SIG-M5 treated with dmso at 0.1 percent for 504 hours (cell line): ENCODE data around the gene IPPK.

Experiments
- DNase-seq: peaks from one replicate; lab custom pipeline; 2025; ENCODE audit not compliant: unreplicated experiment; lab: John Stamatoyannopoulos, UW

The IPPK gene

GRCh38 chr9:92657296-92658094 is 12.4 kb downstream of the IPPK start:
- no peak for DNase-seq

DNA sequence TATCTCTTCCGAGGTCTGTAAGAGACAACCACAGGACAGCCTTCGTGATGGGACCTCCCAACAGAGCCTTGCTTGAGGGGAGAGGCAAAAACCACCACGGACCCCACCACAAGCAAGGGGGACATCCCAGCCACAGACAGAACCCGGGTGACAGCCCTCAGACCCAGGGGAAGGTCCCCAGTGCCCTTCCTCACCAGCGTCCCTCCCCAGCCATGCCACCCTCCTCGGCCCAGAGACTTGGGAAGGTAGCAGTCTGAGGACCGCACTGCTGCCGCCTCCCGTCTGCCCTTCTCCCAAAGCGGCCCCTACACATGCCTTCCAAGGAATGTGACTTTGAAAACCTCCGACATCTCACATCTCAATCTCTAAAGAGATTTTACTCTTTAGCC is 13.4 kb downstream of the IPPK start:
- no peak for DNase-seq

DNA sequence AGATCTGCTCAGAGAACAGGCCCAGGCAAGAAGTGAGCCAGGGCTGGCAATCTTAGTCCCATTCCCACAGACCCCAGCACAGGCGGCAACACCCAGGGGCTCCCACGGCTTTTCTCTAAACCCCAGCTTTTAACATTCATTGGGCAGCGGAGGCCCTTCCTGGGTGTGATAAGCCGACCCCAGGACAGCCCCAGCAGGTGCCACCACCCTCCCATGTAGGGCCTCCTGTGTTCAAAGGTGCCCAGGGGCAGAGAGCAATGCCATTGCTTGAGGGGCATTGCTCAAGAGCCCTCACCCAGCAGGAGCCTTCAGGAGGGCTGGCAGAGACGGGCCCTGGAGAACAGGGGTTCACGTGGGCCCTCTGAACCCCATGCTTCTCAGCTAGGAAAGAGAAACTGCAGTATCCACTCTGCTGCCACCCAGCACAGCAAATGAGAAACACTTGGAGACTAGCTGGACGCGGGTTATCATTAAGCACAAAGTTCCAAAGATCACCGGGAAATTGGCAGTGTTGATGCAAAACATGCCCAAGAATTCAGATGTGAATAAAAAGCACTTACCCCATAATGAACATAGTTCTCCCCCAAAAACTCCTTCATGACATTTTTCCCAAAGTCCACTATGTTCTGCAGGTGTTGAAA is 13.9 kb downstream of the IPPK start:
- DNase-seq, result no peak

- DNase-seq, result no peak
Measured at GRCh38 chr9:92655366-92655765, 14.6 kb downstream of the IPPK start.

GRCh38 chr9:92654481-92655301 is 15.2 kb downstream of the IPPK start:
- no peak for DNase-seq

DNA sequence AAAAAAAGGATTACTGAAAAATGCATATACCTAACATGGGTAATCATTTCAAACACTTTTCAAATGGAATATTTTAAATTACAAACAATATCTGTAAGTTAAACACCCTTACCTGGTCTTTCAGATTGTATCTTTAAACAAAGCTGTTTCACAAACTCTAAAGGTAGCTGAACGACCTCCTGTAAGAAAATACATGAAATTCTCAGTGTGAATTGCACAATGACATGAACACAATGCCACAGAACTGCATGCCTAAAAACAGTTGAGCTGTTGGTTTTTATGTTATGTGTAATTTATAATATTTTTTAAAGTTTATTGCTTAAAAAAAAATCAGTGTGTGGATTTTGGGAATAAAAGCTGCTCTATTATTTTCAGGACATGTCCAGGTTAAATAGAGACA is 17.5 kb downstream of the IPPK start:
- DNase-seq, result no peak

DNA sequence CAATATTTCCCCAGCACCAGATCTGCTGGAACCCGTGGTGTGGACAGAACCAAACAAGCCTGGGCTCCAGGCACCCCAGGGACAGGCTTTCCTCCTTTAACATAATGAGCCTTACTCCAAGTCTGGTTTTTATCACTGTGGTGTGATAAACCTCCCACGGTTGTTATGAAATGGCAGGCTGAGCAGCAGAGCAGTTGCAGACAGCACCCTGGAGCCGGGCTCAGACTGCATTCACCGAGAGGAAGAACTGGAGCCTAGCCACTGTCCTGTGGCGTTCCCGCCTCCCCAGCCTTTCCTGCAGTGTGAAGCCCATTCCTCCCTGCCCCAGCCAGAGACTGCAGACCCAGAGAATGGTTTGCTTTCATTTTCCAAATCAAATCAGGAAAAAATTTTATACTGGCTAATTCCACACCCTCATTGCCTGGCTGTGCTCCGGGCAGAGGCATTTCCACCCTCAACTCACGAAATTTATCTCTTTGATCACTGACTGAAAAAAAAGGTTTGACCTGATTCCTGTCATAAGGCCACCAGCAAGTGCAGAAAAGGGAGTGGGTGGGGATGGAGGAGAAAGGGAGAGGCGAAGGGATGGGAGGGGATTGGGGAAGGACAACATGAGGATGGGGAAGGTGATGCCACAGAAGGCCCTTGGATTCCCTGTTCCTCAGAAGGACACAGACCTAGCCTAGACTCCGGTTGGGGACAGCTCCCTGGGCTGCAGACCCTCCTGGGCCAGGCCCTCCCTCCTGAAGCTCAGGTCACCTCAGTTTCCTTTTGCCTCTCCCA is 18.9 kb downstream of the IPPK start:
- no peak for DNase-seq

DNA sequence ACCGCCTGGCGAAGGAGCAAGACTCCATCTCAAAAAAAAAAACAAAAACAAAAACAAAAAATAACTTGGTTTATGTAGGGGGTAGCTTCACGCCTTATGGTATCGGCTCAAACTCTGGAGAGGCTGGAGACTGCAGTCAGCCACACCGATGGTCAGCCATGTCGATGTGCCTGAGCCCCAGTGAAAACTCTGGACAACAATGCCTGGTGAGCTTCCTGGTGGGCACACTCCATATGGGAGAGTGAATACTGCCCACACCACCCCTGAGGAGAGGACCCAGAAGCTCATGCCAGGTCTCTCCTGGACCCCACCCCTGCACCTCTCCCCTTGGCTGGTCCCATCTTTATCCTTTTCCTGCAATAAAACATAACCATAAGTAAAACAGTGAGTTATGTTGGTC is 19.6 kb downstream of the IPPK start:
- no peak for DNase-seq

- no peak for DNase-seq
Measured at GRCh38 chr9:92649007-92649406, 20.9 kb downstream of the IPPK start.

DNA sequence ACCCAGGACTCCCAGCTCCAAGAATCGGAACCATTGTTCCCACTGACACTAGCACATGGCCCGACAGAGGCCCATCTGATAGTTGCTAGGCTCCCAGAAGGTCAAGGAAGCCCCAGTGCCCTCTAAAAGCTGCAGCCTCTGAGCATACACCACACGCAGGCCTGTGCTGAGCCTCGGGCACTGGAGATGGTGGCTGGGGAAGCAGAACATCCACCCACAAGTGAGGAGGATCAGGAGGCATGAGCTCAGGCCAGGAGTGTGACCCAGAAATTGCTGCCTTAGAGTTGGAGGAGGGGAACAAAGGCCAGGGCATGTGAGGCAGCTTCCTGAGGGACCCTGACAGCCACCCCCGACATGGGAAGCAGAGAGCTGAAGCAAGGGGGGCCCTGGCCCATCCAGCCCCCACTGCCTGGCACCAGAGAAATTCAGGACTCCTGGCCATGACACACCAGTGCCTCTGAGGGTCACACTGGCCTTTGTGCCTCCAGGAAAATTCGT is 21.4 kb downstream of the IPPK start:
- no peak for DNase-seq

GRCh38 chr9:92647671-92648473 is 22.1 kb downstream of the IPPK start:
- no peak for DNase-seq

GRCh38 chr9:92645041-92645440 is 24.9 kb downstream of the IPPK start:
- no peak for DNase-seq

DNA sequence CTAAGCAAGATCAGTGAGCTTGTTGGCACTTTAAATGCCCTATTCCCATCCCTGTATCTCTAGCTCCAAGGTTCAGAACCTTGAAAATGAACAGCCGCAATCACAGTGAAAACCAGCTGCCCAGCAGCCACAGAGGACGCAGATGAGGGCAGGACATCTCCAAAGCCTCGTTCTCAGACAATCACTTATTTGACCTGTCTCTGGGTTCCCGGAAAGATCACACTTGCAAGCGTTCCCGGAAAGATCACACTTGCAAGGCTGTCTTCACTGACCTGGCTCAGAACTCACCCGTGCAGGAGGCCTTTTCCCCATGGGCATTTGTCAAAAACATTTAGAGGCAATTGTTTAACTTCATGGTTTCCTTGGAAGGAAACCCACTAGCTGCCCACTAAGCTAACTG is 25.7 kb downstream of the IPPK start:
- DNase-seq, result no peak

DNA sequence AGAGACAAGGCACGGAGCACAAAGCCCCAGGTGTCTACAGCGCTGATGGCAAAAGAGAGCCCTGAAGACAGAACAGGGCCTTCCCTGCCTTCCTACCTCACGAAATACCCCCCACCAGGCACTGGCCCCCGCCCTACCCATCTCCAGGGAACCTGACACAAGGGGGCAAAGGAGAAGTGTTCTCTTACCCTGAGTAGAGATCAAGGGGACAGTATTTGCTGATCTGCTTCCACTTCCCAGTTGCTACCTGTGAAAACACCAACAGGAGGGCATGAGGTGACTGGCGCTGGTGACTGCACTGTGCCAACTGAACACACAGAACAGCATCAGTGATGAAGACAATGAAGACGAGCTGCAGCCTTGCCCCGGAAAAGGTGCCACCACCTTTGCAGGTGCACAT is 27.4 kb downstream of the IPPK start:
- no peak for DNase-seq

- DNase-seq, result no peak
Measured at GRCh38 chr9:92642041-92642451, 27.9 kb downstream of the IPPK start.

GRCh38 chr9:92641092-92641809 is 28.7 kb downstream of the IPPK start:
- no peak for DNase-seq

GRCh38 chr9:92640398-92641091 is 29.4 kb downstream of the IPPK start:
- DNase-seq, result no peak

- DNase-seq, result no peak
Measured at GRCh38 chr9:92639791-92640271, 30.1 kb downstream of the IPPK start.

DNA sequence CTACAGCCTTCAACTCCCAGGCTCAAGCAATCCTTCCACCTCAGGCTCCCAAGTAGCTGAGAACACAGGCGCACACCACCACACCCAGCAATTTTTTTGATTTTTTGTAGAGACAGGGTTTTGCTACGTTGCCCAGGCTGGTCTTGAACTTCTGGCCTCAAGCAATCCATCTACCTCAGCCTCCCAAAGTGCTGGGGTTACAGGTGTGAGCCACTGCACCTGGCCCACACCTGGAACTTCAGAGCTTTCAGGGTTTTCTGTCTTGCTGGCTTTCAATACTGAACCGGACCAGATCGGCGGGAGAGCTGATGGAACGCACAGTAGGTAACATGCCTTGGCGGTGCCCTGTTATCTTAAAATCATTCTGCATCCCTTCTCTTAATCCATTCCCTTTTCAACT is 30.8 kb downstream of the IPPK start:
- DNase-seq, result no peak
